NCI-H524 (cell line): ENCODE measurements around the gene CHRM4.

Source experiments
- DNase-seq, 2 experiments: peaks; one replicate each; lab custom pipeline; 2025; lab: John Stamatoyannopoulos, UW

CHRM4 gene

GRCh38 chr11:46347637-46348311 is 43.8 kb downstream of the CHRM4 start:
- DNase-seq: no peak

DNA sequence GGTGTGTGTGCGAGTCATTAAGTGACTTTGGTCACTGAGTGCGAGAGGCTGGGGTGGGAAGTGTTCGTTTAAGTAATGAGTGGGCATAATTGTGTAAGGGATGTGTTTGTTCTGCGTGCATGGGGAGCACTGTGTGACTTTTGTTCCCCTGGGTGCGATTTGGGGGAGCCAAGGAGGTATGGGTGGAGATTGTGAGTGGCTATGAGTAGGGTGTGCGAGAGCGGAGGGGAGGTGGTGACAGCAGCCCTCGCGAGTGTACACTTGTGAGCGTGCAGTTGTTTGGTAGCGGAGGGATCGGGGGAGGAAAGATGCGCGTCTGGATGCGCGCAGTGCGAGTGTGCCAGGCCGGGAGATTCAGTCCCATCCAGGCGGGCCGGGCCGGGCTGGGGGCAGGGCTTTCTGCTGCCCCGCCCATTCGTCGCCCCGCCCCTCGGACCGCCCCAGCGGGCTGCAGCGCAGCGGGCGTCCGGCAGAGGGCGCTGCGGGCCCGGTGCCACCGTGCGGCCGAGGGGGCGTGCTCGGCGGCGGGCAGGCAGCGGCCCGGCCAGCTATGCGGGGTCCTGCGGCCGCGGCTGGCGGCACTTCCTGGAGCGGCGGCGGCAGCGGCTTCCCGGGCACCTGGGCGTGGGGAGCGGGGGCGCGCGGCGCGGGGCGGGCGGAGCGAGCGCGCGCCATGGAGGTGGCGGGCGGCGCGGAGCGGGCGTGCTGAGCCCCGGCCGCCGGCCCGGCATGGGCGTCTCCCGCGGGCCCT is 44.5 kb downstream of the CHRM4 start, which contains the start of gene DGKZ:
TSS of gene DGKZ (plus strand) at position 578 of the 751 bp plus-strand sequence. CDS start 197 bp downstream, outside the sequence.
- peak; percentile 49 to 73 for DNase-seq

GRCh38 chr11:46345881-46346484 is 45.6 kb downstream of the CHRM4 start:
- no peak for DNase-seq

DNA sequence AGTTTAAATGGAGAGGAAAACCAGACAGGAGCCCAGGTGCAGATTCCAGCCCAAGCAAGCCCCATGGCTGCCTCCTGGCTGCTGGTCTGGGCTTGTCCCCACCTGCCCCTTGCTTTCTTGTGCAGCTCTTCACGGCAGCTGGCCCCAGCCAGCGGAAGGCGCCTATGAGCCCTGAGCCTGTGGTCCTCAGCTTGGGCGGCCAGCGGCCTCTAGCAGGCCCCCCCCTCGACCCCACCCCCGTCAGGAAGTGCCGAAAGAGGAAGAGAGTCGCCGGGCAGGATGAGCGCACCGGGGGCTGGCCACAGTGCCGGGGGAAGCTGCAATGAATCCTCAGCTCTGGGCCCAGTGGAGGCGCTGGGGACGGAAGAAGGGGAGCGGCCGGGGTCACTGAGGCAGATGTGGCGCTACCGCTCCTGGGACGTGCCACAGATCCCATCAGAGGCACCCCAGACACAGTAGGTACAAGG is 46.4 kb downstream of the CHRM4 start:
- DNase-seq: peak in 1 of 2 experiments; percentile 42

DNA sequence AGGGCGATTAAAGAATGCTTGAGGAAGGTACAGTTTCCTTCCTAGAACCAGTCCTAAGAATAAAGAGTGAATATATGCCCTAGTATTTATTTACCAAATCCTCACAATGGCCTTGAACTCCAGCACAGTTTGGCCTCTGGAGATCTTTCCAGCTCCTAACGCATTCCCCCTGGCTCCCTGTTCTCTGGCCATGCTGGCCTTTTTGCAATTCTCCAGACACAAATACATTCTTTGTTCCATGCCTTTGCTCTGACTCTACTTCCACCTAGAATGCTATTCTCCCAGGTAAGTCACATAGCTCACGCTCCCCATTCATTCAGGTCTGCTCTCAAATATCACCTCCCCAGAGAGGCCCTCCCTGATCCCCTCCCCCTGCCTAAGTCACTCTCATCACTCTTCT is 48.1 kb downstream of the CHRM4 start:
- no peak for DNase-seq

DNA sequence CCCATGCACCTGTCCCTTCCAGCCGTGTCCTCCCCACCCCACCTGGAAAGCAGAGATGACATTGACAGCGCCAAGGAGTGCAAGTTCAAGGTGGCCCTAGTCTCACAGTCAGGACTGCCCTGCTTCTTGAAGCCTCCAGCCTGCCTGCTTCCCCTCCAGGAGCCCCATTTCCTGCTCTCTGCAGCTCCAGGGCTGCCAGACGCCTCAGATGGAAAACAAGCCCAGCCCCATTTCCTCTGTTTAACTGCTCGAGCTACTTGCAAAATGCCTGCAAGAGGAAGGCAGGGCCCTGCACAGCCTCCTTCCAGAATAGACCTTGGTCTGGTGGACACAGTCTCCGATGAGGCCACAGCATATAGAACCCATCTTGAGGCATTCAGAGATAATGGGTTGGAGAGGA is 49.3 kb downstream of the CHRM4 start:
- DNase-seq: no peak

- DNase-seq: no peak
Observed at GRCh38 chr11:46341454-46341853, 50.1 kb downstream of the CHRM4 start.

GRCh38 chr11:46339816-46340215 is 51.8 kb downstream of the CHRM4 start:
- DNase-seq: no peak

DNA sequence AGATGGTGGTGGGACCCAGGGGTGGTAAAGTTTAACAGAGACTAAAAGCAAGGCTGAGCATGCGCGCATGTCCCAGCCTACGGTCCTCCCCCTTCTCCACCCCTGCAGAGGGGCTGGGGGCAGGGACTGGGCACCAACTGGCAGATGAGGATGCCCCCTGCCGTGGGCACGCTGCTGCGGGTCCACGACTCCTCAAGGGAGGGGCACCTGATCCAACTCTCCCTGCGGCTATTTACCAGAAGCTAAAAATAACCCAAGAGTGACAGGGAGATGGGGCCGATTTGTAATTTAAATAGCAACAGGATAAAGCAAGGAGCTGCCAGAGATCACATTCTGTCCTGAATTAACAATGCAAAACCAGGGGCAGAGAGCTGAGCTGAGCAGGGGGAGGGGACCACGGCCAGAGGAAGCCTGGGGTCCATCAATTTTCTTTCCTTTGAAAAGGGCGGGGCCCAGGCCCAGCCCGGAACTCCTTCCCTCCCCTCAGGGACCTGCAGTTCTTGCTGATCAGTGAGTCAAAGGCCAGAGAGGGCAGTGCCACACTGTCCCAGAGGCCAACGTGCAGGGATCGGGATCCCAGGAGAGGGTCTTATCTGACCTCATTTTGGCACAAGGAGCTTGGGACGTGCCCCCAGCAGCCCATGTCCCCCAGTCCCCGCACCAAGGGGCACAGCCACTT is 52.4 kb downstream of the CHRM4 start:
- DNase-seq: peak in 1 of 2 experiments; percentile 55

GRCh38 chr11:46338636-46338987 is 53.0 kb downstream of the CHRM4 start:
- DNase-seq: no peak

DNA sequence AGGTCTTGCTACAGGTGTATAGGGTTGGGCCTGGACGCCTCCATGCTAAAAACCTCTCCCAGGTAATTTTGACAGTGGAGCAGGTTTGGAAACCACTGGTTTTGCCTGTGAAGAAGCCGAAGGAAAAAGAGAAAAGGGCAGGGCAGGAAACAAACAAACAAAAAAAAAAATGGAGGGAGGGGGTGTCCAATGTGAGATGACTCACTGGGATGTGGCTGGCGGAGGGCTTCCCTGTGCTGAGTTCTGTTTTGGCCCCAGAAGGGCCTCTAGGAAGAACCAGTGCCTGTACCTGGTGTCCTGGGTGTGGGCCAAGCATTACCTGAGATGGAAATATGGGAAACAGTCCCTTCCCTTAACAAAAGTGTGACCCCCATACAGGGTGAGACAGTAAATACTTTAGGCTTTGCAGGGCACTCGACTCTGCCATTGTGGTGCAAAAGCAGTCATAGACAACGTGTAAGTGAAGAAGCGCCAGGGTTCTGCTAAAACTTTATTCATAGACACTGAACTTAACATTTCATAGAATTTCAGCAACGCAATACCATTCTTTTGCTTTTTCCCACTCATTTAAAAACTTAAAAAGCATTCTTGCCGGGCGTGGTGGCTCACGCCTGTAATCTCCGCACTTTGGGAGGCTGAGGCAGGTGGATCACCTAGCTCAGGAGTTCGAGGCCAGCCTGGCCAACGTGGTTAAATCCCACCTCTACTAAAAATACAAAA is 53.8 kb downstream of the CHRM4 start:
- DNase-seq: no peak

- DNase-seq: no peak
Observed at GRCh38 chr11:46336563-46337180, 54.9 kb downstream of the CHRM4 start.

DNA sequence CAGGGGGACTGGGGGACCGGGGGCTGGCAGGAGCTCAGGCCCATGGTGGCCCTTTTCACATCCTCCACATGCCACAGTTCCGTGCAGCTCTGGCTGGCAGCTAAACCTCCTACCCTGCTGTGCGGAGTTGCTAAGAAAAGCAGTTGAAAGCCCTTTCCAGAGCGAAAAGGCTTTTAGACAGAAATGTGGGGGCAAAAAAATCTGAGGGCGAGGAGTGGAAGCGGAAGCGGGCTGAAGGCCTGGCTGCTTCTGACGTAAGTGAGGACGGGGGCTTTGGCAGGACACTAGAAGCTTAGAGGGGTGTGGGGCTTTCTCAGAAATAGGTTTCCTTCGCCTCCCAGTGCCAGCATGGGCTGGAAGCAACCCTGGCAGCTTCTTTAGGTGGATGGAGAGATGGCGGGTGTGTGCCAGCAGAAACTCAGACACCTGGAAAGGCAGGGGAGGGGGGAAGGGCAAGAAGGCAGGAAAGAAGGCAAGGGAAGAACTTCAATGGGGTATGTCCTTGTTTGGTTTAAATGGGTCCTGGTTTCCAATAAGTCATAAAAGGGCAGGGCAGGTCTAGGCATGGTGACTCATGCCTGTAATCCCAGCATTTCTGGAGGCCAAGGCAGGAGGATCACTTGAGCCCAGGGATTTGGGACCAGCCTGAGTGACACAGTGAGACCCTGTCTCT is 55.5 kb downstream of the CHRM4 start:
- no peak for DNase-seq

DNA sequence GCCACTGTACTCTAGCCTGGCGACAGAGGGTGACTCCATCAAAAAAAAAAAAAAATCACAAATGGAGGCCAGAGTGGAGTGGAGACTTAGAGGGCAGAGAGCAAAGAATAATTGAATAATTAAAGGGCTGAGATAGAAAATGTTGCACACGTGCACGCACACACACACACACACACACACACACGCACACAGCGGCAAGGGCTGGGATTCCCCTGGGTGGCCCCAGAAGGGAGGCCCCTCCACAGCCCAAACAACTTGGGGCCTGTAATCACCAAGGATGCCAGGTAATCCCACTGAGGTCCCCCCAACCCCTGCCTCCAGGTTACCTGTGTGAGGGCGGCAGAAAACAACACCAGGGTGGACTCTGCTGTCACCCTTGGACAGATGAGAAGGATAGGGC is 56.3 kb downstream of the CHRM4 start:
- DNase-seq: no peak

GRCh38 chr11:46334211-46334610 is 57.4 kb downstream of the CHRM4 start:
- DNase-seq: no peak
